ENCODE results near the gene STX7. TPM values are rescaled to one million over a fixed set of nuclear protein-coding genes. Genes with fewer than 3 reads are reported as not detected.

The STX7 gene
- total RNA-seq, 1 experiment from 2014 or later, result 27.8 TPM

DNA sequence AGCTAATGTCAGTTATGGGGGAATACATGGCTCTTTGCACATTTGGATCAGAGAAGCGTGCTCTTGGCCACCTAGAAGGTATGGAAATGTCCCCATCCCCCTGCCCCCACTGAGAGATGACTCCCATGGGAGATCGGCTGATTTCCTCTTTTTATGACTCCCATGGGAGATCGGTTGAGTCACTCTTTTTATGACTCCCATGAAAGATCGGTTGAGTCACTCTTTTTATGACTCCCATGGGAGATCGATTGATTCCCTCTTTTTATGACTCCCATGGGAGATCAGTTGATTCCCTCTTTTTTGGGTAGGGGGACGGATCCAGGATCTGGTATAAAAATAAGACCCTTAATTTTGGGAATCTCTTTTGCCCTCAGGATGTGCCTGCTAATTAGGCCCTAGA lies 14.9 kb upstream of the STX7 start (continued):
- TF ChIP-seq SIN3A (IDR thresholded peaks at IDR 0.05; ENCODE audit: low read depth) (peak; percentile 40; the same call in 1 of the 2 replicates), TCF7L2 (IDR thresholded peaks at IDR 0.05; ENCODE audit: borderline replicate concordance, extremely low read depth, insufficient read depth, insufficient read length) (peak; percentile 89), RAD21 (IDR thresholded peaks at IDR 0.05; ENCODE audit: low read depth) (no peak), ELF1 (IDR thresholded peaks at IDR 0.05; ENCODE audit: borderline replicate concordance, low read depth) (no peak), JUND (IDR thresholded peaks at IDR 0.05) (peak; percentile 99), ZNF274 (IDR thresholded peaks at IDR 0.05; ENCODE audit: low read depth, low read length) (no peak)

- Histone ChIP-seq H3K4me1 (ENCODE audit: control insufficient read depth in 1 of 2, insufficient read depth in 2 of 2, low read length in 2 of 2) (peaks cover 20 to 27% of the 10 kb centered on the region in 2 experiments), H3K9me2 (ENCODE audit: insufficient read depth) (no peaks in the 10 kb centered on the region), H3K79me2 (ENCODE audit: insufficient read depth, low read length) (no peaks in the 10 kb centered on the region), H3K27ac (ENCODE audit: low read depth, low read length) (no peak overlapping the region), H4K20me1 (ENCODE audit: insufficient read depth) (no peaks in the 10 kb centered on the region), H3K4me3 (replicated peaks in 1 of 2; ENCODE audit: low read depth in 1 of 2, low read length in 2 of 2) (no peak overlapping the region), H3K27me3 (ENCODE audit: insufficient read depth, low read length) (peaks cover 12% of the 10 kb centered on the region; the same call in 1 of the 2 replicates), H3K9ac (ENCODE audit: low read length) (no peak overlapping the region), H3K4me2 (ENCODE audit: low read length) (0 out of 2 replicates have a peak overlapping the region, but pooled peaks have one; percentile 1), H3K36me3 (ENCODE audit: control insufficient read depth in 1 of 2, insufficient read depth in 2 of 2, low read length in 2 of 2) (no peaks in the 10 kb centered on the region), H3K9me3 (ENCODE audit: control insufficient read depth in 1 of 2, insufficient read depth in 1 of 2, low read depth in 1 of 2, low read length in 2 of 2) (no peaks in the 10 kb centered on the region), H2AFZ (ENCODE audit: low read depth, low read length, poor library complexity, severe bottlenecking) (no peak overlapping the region)
- ChIA-PET RAD21 (ENCODE audit: low non-redundant PET in 1 of 2, low total read pairs in 2 of 2, uncharacterized antibody in 2 of 2, unreplicated experiment in 2 of 2) (interaction anchor here in 1 of 2 experiments (0.7 kb wide), 1 partner anchor 248 kb away, joined by 3 read pairs; no protein-coding TSS in a partner anchor), CTCF (no interaction called here), POLR2A (no interaction called here)
- no TSS peak for BruUV-seq (replicated peaks)
- no peak for ATAC-seq
- no peak for DNase-seq (ENCODE audit: low read depth, low spot score)
- intact Hi-C loops (cut with micrococcal nuclease), result loop anchor here (5.0 kb wide), 1 partner anchor 286 kb away; the partner anchor contains the start of gene RPS12
- no peak for TF ChIP-seq SRF (IDR thresholded peaks at IDR 0.05; ENCODE audit: low read depth)
- no peak for TF ChIP-seq FOSL1 (IDR thresholded peaks at IDR 0.05; ENCODE audit: low read depth)
- TF ChIP-seq, protein P1, sequence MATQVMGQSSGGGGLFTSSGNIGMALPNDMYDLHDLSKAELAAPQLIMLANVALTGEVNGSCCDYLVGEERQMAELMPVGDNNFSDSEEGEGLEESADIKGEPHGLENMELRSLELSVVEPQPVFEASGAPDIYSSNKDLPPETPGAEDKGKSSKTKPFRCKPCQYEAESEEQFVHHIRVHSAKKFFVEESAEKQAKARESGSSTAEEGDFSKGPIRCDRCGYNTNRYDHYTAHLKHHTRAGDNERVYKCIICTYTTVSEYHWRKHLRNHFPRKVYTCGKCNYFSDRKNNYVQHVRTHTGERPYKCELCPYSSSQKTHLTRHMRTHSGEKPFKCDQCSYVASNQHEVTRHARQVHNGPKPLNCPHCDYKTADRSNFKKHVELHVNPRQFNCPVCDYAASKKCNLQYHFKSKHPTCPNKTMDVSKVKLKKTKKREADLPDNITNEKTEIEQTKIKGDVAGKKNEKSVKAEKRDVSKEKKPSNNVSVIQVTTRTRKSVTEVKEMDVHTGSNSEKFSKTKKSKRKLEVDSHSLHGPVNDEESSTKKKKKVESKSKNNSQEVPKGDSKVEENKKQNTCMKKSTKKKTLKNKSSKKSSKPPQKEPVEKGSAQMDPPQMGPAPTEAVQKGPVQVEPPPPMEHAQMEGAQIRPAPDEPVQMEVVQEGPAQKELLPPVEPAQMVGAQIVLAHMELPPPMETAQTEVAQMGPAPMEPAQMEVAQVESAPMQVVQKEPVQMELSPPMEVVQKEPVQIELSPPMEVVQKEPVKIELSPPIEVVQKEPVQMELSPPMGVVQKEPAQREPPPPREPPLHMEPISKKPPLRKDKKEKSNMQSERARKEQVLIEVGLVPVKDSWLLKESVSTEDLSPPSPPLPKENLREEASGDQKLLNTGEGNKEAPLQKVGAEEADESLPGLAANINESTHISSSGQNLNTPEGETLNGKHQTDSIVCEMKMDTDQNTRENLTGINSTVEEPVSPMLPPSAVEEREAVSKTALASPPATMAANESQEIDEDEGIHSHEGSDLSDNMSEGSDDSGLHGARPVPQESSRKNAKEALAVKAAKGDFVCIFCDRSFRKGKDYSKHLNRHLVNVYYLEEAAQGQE (IDR thresholded peaks at IDR 0.05; ENCODE audit: low read depth), result no peak
- TF ChIP-seq SP1 (IDR thresholded peaks at IDR 0.05; ENCODE audit: low read depth), result no peak
- TF ChIP-seq CEBPB (IDR thresholded peaks at IDR 0.05; ENCODE audit: low read depth), result no peak
- TF ChIP-seq TCF7L2 (IDR thresholded peaks at IDR 0.05; ENCODE audit: borderline replicate concordance, extremely low read depth, insufficient read depth, insufficient read length), result no peak
- TF ChIP-seq ZFX (IDR thresholded peaks at IDR 0.05), result no peak
- no peak for TF ChIP-seq YY1 (IDR thresholded peaks at IDR 0.05; ENCODE audit: extremely low read depth, insufficient replicate concordance, low read depth, low read length)
- TF ChIP-seq, protein P2, sequence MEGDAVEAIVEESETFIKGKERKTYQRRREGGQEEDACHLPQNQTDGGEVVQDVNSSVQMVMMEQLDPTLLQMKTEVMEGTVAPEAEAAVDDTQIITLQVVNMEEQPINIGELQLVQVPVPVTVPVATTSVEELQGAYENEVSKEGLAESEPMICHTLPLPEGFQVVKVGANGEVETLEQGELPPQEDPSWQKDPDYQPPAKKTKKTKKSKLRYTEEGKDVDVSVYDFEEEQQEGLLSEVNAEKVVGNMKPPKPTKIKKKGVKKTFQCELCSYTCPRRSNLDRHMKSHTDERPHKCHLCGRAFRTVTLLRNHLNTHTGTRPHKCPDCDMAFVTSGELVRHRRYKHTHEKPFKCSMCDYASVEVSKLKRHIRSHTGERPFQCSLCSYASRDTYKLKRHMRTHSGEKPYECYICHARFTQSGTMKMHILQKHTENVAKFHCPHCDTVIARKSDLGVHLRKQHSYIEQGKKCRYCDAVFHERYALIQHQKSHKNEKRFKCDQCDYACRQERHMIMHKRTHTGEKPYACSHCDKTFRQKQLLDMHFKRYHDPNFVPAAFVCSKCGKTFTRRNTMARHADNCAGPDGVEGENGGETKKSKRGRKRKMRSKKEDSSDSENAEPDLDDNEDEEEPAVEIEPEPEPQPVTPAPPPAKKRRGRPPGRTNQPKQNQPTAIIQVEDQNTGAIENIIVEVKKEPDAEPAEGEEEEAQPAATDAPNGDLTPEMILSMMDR (IDR thresholded peaks at IDR 0.05 in 2 of 3, conservative IDR thresholded peaks at IDR 0.05 in 1 of 3; ENCODE audit: borderline replicate concordance in 1 of 3, insufficient read depth in 1 of 3, low read depth in 2 of 3, low read length in 2 of 3), result no peak
- TF ChIP-seq EGR1 (IDR thresholded peaks at IDR 0.05; ENCODE audit: low read depth), result no peak
- TF ChIP-seq RAD21 (IDR thresholded peaks at IDR 0.05; ENCODE audit: low read depth), result no peak
- TF ChIP-seq, protein P3, sequence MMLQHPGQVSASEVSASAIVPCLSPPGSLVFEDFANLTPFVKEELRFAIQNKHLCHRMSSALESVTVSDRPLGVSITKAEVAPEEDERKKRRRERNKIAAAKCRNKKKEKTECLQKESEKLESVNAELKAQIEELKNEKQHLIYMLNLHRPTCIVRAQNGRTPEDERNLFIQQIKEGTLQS (IDR thresholded peaks at IDR 0.05), result no peak
- TF ChIP-seq POLR2AphosphoS5 (IDR thresholded peaks at IDR 0.05; ENCODE audit: low read depth, low read length), result no peak
- no peak for TF ChIP-seq EZH2 (IDR thresholded peaks at IDR 0.05)
- TF ChIP-seq CBX3 (IDR thresholded peaks at IDR 0.05; ENCODE audit: low read depth), result no peak
- TF ChIP-seq SIN3A (IDR thresholded peaks at IDR 0.05; ENCODE audit: low read depth), result no peak
- no peak for TF ChIP-seq ELF1 (IDR thresholded peaks at IDR 0.05; ENCODE audit: borderline replicate concordance, low read depth)
Measured at GRCh38 chr6:132526461-132526860, 13.5 kb upstream of the STX7 start.
